ENCODE data around the gene OTOG.

The OTOG gene

GRCh38 chr11:17511571-17511970 lies 35.5 kb upstream of the OTOG start:
- no peak overlapping the region for H3K4me3 ChIP-seq (ENCODE audit: low read depth, low read length)
- TF ChIP-seq CTCF (IDR thresholded peaks at IDR 0.05; ENCODE audit: low read depth, low read length, missing control alignments): no peak
- DNase-seq (ENCODE audit: low read depth): no peak

GRCh38 chr11:17512101-17512500 lies 35.0 kb upstream of the OTOG start:
- no peak for TF ChIP-seq CTCF (IDR thresholded peaks at IDR 0.05; ENCODE audit: low read depth, low read length, missing control alignments)
- H3K4me3 ChIP-seq (ENCODE audit: low read depth, low read length): no peak overlapping the region
- no peak for DNase-seq (ENCODE audit: low read depth)

- TF ChIP-seq CTCF (IDR thresholded peaks at IDR 0.05; ENCODE audit: low read depth, low read length, missing control alignments): no peak
- no peak overlapping the region for H3K4me3 ChIP-seq (ENCODE audit: low read depth, low read length)
- DNase-seq (ENCODE audit: low read depth): no peak
Measured at GRCh38 chr11:17513853-17514252, 33.2 kb upstream of the OTOG start.

GRCh38 chr11:17514476-17514875 lies 32.6 kb upstream of the OTOG start:
- no peak for TF ChIP-seq CTCF (IDR thresholded peaks at IDR 0.05; ENCODE audit: low read depth, low read length, missing control alignments)
- DNase-seq (ENCODE audit: low read depth): no peak
- no peak overlapping the region for H3K4me3 ChIP-seq (ENCODE audit: low read depth, low read length)

GRCh38 chr11:17515443-17516176 lies 31.4 kb upstream of the OTOG start:
- TF ChIP-seq CTCF (IDR thresholded peaks at IDR 0.05; ENCODE audit: low read depth, low read length, missing control alignments): no peak
- no peak overlapping the region for H3K4me3 ChIP-seq (ENCODE audit: low read depth, low read length)
- DNase-seq (ENCODE audit: low read depth): no peak

GRCh38 chr11:17516551-17517150 lies 30.4 kb upstream of the OTOG start:
- H3K4me3 ChIP-seq (ENCODE audit: low read depth, low read length): no peak overlapping the region
- no peak for DNase-seq (ENCODE audit: low read depth)
- TF ChIP-seq CTCF (IDR thresholded peaks at IDR 0.05; ENCODE audit: low read depth, low read length, missing control alignments): no peak

- TF ChIP-seq CTCF (IDR thresholded peaks at IDR 0.05; ENCODE audit: low read depth, low read length, missing control alignments): no peak
- DNase-seq (ENCODE audit: low read depth): no peak
Measured at GRCh38 chr11:17517186-17517585, 29.9 kb upstream of the OTOG start.

More at GRCh38 chr11:17517186-17517585, 29.9 kb upstream of the OTOG start:
- no peak overlapping the region for H3K4me3 ChIP-seq (ENCODE audit: low read depth, low read length)
